Stimulated activated CD4-positive, alpha-beta T cell treated with anti-CD3 and anti-CD28 coated beads, Interleukin-4, amount 100 ng/mL, for 48 hours (primary cell): ENCODE results near the gene RLF.

Experiments used
- DNase-seq, 2 donors: peaks; one replicate each; pipeline ENCODE4 v3.0.0-alpha.2; 2020; ENCODE audit warnings: low read depth in 2 of 2

The RLF gene

DNA sequence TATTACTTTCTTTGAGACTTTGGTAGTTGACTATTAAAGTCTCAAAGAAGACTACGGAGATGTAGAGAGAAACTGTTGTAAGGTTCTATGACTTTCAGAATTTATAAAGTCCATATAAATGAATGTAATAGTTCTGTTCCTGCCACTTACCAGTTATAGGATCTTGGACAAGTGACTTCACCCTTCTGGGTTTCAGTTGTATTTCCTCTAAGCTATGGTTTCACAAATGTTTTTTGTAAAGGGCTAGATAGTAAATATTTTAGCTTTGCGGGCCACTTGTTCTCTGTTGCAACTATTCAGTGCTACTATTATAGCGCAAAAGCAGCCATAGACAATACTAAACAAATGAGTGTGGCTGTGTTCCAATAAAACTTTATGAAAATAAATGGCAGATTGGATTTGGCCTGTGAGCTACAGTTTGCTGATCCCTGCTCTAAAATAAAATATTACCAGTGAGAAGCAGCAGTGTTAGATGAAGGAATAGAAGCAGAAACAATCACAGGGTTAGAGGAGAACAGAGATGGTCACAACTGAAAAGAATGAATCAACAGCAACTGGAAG, 111.5 kb downstream of the RLF start:
- no peak for DNase-seq

DNA sequence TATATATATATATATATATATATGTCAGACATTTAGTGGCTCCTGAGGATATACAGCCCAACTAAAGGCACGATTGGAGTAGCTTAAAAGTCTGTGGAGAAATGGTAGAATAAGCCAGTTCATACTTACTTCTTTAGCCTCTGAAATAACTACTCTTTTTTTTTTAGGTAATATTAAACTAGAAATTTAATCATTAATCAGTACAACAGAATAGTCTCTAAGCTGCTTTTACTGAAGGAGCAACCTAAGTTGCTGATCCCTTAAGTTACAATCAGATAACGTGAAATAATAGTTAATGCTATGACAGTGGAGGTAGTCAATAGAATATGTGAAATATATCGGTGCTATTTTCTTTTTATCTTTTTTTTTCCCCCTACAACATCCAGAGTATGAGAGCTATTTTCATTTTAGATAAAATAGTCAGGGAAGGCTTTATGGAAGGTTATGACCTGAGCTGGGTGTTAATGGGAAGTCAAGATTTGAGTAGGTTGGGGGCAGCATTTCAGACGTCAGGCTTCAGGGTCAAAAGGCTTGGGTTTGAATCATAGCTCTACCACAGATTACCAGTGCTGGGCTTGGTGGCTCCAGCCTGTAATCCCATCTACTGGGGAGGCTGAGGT, 112.5 kb downstream of the RLF start:
- DNase-seq = no peak

DNA sequence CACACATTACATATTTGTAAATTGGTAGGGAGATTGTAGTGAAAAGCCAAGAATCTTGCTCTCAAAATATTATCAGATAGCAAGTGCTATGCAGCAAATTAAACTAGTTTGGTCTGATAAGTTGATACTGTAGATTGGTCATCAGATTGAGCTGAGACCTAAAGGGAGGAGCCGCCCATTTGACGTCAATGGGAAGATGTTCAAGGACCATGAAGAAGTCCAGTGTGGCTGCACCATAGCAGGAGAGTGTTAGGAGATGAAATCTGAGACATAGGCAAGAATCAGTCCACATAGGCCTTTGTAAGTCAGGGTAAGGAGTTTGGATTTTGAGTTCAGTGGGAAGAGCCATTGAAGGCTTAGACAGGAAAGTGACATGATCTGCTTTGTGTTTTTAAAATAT, 113.1 kb downstream of the RLF start:
- no peak for DNase-seq

DNA sequence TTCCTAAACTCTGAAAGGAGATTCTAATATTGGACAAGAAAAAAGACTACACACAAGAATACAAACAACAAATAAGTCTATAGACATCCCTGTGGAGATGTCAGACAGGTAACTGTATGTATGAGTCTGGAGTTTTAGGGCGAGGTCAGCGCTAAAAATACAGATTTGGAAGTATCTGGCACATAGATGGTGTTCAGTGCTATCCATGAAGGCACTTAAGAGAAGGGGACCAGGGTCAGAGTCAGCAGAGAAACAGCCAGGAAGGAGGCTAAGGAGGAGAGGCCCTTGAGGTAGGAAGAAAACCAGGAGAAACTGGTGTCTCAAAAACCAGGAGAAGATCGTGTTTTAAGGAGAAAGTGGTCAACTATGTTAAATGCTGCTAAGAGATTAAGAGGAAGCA, 114.9 kb downstream of the RLF start:
- no peak for DNase-seq

DNA sequence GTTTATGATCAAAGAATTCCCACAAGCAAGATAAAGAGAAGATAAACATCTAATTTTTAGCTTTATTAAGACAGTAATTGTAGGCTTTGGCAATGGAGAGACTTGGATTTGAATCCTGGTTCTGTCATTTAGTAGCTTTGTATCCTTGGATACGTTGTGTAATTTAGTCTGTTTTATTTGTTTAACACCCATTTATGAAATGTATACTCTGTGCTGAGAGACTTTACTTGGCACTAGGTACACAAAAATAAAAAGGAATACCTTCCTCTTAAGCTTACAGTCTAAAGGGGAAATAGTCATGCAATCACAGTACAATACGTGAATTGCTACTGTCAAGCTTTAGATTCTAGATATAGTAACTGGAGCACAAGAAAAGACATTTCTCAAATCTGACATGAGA, 120.7 kb downstream of the RLF start:
- DNase-seq = no peak
